ENCODE results near the gene CDK5RAP3.

CDK5RAP3 gene

DNA sequence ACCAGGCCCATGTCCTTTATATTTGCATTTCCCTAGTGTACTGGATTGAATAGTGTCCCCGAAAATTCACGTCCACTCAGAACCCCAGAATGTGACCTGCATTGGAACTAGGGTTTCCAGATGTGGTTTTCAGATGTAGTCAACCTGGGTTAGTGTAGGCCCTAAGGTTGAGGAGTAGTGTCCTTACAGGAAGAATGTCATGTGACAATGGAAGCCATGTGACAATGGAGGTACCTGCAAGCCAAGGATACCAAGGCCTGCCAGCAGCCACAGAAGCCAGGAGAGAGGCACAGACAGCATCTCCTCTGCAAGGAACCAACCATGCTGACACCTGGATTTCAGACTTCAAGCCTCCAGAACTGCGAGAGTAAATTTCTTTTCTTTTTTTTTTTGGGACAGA lies 8.0 kb upstream of the CDK5RAP3 start:
- H3K9me3 ChIP-seq (ENCODE audit: control insufficient read depth, low read length), result peaks cover 5% of the 10 kb centered on the region
- peaks cover 23% of the 10 kb centered on the region for H3K4me1 ChIP-seq (ENCODE audit: control insufficient read depth, insufficient read depth, low read length)
- H3K4me3 ChIP-seq (ENCODE audit: low read length), result no peak overlapping the region
- peaks cover 3% of the 10 kb centered on the region for H3K27me3 ChIP-seq (replicated peaks; ENCODE audit: control insufficient read depth, insufficient read depth, low read length)
- no peak for DNase-seq (ENCODE audit: low read depth)
- no peaks in the 10 kb centered on the region for H3K36me3 ChIP-seq (ENCODE audit: control insufficient read depth, insufficient read depth, low read length, severe bottlenecking)
- H3K9ac ChIP-seq (ENCODE audit: low read length), result no peak overlapping the region

DNA sequence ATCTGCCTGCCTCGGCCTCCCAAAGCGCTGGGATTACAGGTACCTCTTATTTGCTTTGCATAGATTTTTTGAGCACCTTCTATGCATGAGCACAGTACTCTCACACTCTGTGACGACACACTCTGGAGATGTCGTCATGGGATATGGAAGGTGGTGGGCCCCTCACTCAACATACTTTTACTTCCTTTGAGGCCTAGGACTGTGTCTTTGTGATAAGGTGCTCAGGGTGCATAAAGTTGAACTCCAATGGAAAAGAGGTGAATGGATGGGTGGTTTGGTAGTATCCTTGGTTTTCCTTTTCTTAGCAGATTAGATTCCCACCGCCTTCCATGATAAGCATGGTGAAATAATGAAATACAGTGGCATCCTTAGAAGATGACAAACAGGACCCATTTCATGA lies 6.1 kb upstream of the CDK5RAP3 start:
- no peaks in the 10 kb centered on the region for H3K36me3 ChIP-seq (ENCODE audit: control insufficient read depth, insufficient read depth, low read length, severe bottlenecking)
- no peak overlapping the region for H3K9ac ChIP-seq (ENCODE audit: low read length)
- H3K4me1 ChIP-seq (ENCODE audit: control insufficient read depth, insufficient read depth, low read length), result peaks cover 27% of the 10 kb centered on the region
- H3K9me3 ChIP-seq (ENCODE audit: control insufficient read depth, low read length), result peaks cover 5% of the 10 kb centered on the region
- H3K27me3 ChIP-seq (replicated peaks; ENCODE audit: control insufficient read depth, insufficient read depth, low read length), result no peaks in the 10 kb centered on the region
- no peak overlapping the region for H3K4me3 ChIP-seq (ENCODE audit: low read length)
- no peak for DNase-seq (ENCODE audit: low read depth)

DNA sequence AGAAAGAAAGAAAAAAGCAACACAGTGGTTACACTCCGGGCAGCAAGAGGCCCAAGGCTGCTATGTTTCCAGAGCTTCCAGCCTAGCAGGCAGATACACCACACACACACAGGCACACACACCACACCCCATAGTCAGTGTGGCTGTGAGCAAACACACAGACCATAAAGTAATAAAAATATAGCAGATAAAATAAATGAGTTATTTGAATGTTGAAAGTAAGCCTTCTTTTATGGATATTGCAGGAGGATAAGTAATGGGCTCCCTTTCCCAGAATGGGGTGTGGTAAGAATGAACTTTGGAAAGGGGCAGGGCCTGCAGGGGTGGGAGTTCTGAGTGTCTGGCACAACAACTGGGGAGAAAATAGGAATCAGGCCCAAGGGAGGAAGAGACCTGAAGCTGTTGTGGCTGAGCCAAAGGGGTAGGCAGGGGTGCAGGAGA lies 4.8 kb upstream of the CDK5RAP3 start:
- DNase-seq (ENCODE audit: low read depth), result peak; percentile 20
- no peak overlapping the region for H3K4me3 ChIP-seq (ENCODE audit: low read length)
- H3K9ac ChIP-seq (ENCODE audit: low read length), result peak overlapping the region; percentile 67
- H3K36me3 ChIP-seq (ENCODE audit: control insufficient read depth, insufficient read depth, low read length, severe bottlenecking), result no peaks in the 10 kb centered on the region
- H3K27me3 ChIP-seq (replicated peaks; ENCODE audit: control insufficient read depth, insufficient read depth, low read length), result no peaks in the 10 kb centered on the region
- H3K9me3 ChIP-seq (ENCODE audit: control insufficient read depth, low read length), result peaks cover 5% of the 10 kb centered on the region
- peaks cover 31% of the 10 kb centered on the region for H3K4me1 ChIP-seq (ENCODE audit: control insufficient read depth, insufficient read depth, low read length)

- H3K36me3 ChIP-seq (ENCODE audit: control insufficient read depth, insufficient read depth, low read length, severe bottlenecking), result no peaks in the 10 kb centered on the region
- DNase-seq (ENCODE audit: low read depth), result peak; percentile 66
- peaks cover 40% of the 10 kb centered on the region for H3K4me1 ChIP-seq (ENCODE audit: control insufficient read depth, insufficient read depth, low read length)
- peak overlapping the region; percentile 42 for H3K4me3 ChIP-seq (ENCODE audit: low read length)
- no peaks in the 10 kb centered on the region for H3K27me3 ChIP-seq (replicated peaks; ENCODE audit: control insufficient read depth, insufficient read depth, low read length)
- H3K9me3 ChIP-seq (ENCODE audit: control insufficient read depth, low read length), result no peaks in the 10 kb centered on the region
- H3K9ac ChIP-seq (ENCODE audit: low read length), result peak overlapping the region; percentile 36
These were observed 3.2 kb upstream of the CDK5RAP3 start for GRCh38 chr17:47967607-47968252.

DNA sequence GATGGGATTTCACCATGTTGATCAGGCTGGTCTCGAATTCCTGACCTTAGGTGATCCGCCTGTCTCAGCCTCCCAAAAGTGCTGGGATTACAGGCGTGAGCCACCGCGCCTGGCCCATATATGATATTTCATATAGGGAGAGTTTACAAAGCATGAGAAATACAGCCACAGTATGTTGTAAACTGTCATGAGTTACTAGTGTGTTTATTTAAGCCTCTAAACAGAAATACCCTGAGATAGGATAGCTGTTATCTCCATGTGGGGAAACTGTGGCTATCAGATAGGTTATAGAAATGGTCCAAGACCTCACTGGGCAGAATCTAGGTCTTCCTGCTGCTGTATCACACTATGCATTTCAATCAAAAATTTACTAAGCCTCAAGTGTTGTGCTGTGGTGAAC lies 2.1 kb upstream of the CDK5RAP3 start:
- Histone ChIP-seq H3K9ac (ENCODE audit: low read length) (no peak overlapping the region), H3K4me3 (ENCODE audit: low read length) (no peak overlapping the region), H3K9me3 (ENCODE audit: control insufficient read depth, low read length) (no peaks in the 10 kb centered on the region), H3K36me3 (ENCODE audit: control insufficient read depth, insufficient read depth, low read length, severe bottlenecking) (peaks cover 6% of the 10 kb centered on the region), H3K4me1 (ENCODE audit: control insufficient read depth, insufficient read depth, low read length) (peaks cover 40% of the 10 kb centered on the region), H3K27me3 (replicated peaks; ENCODE audit: control insufficient read depth, insufficient read depth, low read length) (no peaks in the 10 kb centered on the region)
- DNase-seq (ENCODE audit: low read depth), result no peak

GRCh38 chr17:47969930-47970724 lies 786 bp upstream of the CDK5RAP3 start:
- Histone ChIP-seq H3K9ac (ENCODE audit: low read length) (peak overlapping the region; percentile 72), H3K4me3 (ENCODE audit: low read length) (peak overlapping the region; percentile 73), H3K36me3 (ENCODE audit: control insufficient read depth, insufficient read depth, low read length, severe bottlenecking) (peaks cover 14% of the 10 kb centered on the region), H3K9me3 (ENCODE audit: control insufficient read depth, low read length) (no peaks in the 10 kb centered on the region), H3K27me3 (replicated peaks; ENCODE audit: control insufficient read depth, insufficient read depth, low read length) (no peaks in the 10 kb centered on the region), H3K4me1 (ENCODE audit: control insufficient read depth, insufficient read depth, low read length) (peaks cover 40% of the 10 kb centered on the region)
- DNase-seq (ENCODE audit: low read depth), result no peak

- DNase-seq (ENCODE audit: low read depth), result no peak
- Histone ChIP-seq H3K4me3 (ENCODE audit: low read length) (no peak overlapping the region), H3K27me3 (replicated peaks; ENCODE audit: control insufficient read depth, insufficient read depth, low read length) (no peaks in the 10 kb centered on the region), H3K9me3 (ENCODE audit: control insufficient read depth, low read length) (no peaks in the 10 kb centered on the region), H3K36me3 (ENCODE audit: control insufficient read depth, insufficient read depth, low read length, severe bottlenecking) (peaks cover 40% of the 10 kb centered on the region), H3K9ac (ENCODE audit: low read length) (no peak overlapping the region), H3K4me1 (ENCODE audit: control insufficient read depth, insufficient read depth, low read length) (peaks cover 13% of the 10 kb centered on the region)
These were observed 2.6 kb downstream of the CDK5RAP3 start for GRCh38 chr17:47973541-47973940.

DNA sequence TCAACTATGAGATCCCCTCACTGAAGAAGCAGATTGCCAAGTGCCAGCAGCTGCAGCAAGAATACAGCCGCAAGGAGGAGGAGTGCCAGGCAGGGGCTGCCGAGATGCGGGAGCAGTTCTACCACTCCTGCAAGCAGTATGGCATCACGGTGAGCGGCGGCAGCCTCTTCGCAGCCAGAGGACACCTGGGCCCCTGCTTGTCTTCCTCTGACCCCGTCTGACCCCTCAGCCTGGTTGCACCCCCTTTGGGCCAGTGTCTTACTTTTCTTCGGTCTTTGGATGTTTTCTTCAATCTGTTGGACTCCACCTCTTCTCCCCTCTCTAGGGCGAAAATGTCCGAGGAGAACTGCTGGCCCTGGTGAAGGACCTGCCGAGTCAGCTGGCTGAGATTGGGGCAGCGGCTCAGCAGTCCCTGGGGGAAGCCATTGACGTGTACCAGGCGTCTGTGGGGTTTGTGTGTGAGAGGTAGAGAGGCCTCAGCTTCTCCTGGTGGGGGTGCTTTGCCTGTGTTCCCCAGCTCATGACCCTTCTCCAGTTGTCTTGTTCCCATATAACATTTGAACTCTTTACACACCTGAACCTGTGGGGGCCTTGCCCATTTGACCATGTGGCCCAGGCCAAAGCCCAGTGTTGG lies 4.4 kb downstream of the CDK5RAP3 start:
- Histone ChIP-seq H3K4me3 (ENCODE audit: low read length) (no peak overlapping the region), H3K9me3 (ENCODE audit: control insufficient read depth, low read length) (no peaks in the 10 kb centered on the region), H3K27me3 (replicated peaks; ENCODE audit: control insufficient read depth, insufficient read depth, low read length) (no peaks in the 10 kb centered on the region), H3K9ac (ENCODE audit: low read length) (no peak overlapping the region), H3K36me3 (ENCODE audit: control insufficient read depth, insufficient read depth, low read length, severe bottlenecking) (peaks cover 58% of the 10 kb centered on the region), H3K4me1 (ENCODE audit: control insufficient read depth, insufficient read depth, low read length) (peaks cover 10% of the 10 kb centered on the region)
- DNase-seq (ENCODE audit: low read depth), result no peak

DNA sequence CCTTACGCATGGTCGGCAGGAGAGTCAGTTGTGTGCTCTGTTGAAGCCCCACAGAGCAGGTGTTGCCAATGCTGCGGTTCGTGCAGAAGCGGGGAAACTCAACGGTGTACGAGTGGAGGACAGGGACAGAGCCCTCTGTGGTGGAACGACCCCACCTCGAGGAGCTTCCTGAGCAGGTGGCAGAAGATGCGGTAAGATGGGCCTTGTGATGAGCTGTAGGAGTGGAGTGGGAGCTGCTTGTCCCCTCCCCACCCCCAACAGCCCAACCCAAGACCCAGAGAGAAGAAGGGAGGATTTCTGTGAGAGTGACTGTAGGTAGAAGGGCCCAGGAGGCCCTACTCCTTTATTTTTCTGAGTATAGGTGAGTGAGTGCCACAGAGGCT lies 4.9 kb downstream of the CDK5RAP3 start:
- no peak for DNase-seq (ENCODE audit: low read depth)
- Histone ChIP-seq H3K36me3 (ENCODE audit: control insufficient read depth, insufficient read depth, low read length, severe bottlenecking) (peaks cover 63% of the 10 kb centered on the region), H3K9me3 (ENCODE audit: control insufficient read depth, low read length) (no peaks in the 10 kb centered on the region), H3K9ac (ENCODE audit: low read length) (no peak overlapping the region), H3K4me1 (ENCODE audit: control insufficient read depth, insufficient read depth, low read length) (peaks cover 9% of the 10 kb centered on the region), H3K27me3 (replicated peaks; ENCODE audit: control insufficient read depth, insufficient read depth, low read length) (no peaks in the 10 kb centered on the region), H3K4me3 (ENCODE audit: low read length) (no peak overlapping the region)

- Histone ChIP-seq H3K36me3 (ENCODE audit: control insufficient read depth, insufficient read depth, low read length, severe bottlenecking) (peaks cover 84% of the 10 kb centered on the region), H3K9ac (ENCODE audit: low read length) (no peak overlapping the region), H3K4me1 (ENCODE audit: control insufficient read depth, insufficient read depth, low read length) (no peaks in the 10 kb centered on the region), H3K27me3 (replicated peaks; ENCODE audit: control insufficient read depth, insufficient read depth, low read length) (no peaks in the 10 kb centered on the region), H3K4me3 (ENCODE audit: low read length) (no peak overlapping the region), H3K9me3 (ENCODE audit: control insufficient read depth, low read length) (no peaks in the 10 kb centered on the region)
- DNase-seq (ENCODE audit: low read depth), result peak; percentile 84
These were observed 7.4 kb downstream of the CDK5RAP3 start for GRCh38 chr17:47978324-47978723.

- no peak for DNase-seq (ENCODE audit: low read depth)
- Histone ChIP-seq H3K4me1 (ENCODE audit: control insufficient read depth, insufficient read depth, low read length) (no peaks in the 10 kb centered on the region), H3K9me3 (ENCODE audit: control insufficient read depth, low read length) (no peaks in the 10 kb centered on the region), H3K4me3 (ENCODE audit: low read length) (no peak overlapping the region), H3K9ac (ENCODE audit: low read length) (no peak overlapping the region), H3K27me3 (replicated peaks; ENCODE audit: control insufficient read depth, insufficient read depth, low read length) (no peaks in the 10 kb centered on the region), H3K36me3 (ENCODE audit: control insufficient read depth, insufficient read depth, low read length, severe bottlenecking) (peaks cover 66% of the 10 kb centered on the region)
These were observed 9.6 kb downstream of the CDK5RAP3 start for GRCh38 chr17:47980541-47980940.

Data from adipocyte (in vitro differentiated cells).